GM19023 (cell line): ENCODE measurements around the gene PRODH2.
"Not testable (repeated sequence)": the region's sequence is repeated elsewhere in the genome, so short reads cannot be mapped to it uniquely, and the experiment has no call there.

Experiments
- ATAC-seq: cut with Tn5 transposase; IDR thresholded peaks from one replicate; pipeline ENCODE4 v1.9.1; 2021; ENCODE audit warnings: mild to moderate bottlenecking, moderate library complexity; ENCODE audit not compliant: unreplicated experiment

The PRODH2 gene

GRCh38 chr19:35843676-35844481 lies 31.2 kb upstream of the PRODH2 start:
- no peak for ATAC-seq

GRCh38 chr19:35842666-35843272 lies 30.1 kb upstream of the PRODH2 start:
- ATAC-seq = no peak

- no peak for ATAC-seq
Measured at GRCh38 chr19:35841961-35842595, 29.4 kb upstream of the PRODH2 start.

- ATAC-seq = not testable (repeated sequence)
Measured at GRCh38 chr19:35836096-35836495, 23.5 kb upstream of the PRODH2 start.

GRCh38 chr19:35833972-35834371 lies 21.3 kb upstream of the PRODH2 start:
- no peak for ATAC-seq

GRCh38 chr19:35832054-35832453 lies 19.4 kb upstream of the PRODH2 start:
- ATAC-seq = no peak

GRCh38 chr19:35830986-35831385 lies 18.3 kb upstream of the PRODH2 start:
- ATAC-seq = no peak

GRCh38 chr19:35828692-35829301 lies 16.2 kb upstream of the PRODH2 start:
- no peak for ATAC-seq

GRCh38 chr19:35824150-35824549 lies 11.5 kb upstream of the PRODH2 start:
- ATAC-seq = no peak

GRCh38 chr19:35822579-35822978 lies 9.9 kb upstream of the PRODH2 start:
- no peak for ATAC-seq

- ATAC-seq = no peak
Measured at GRCh38 chr19:35818445-35818844, 5.8 kb upstream of the PRODH2 start.

- no peak for ATAC-seq
Measured at GRCh38 chr19:35816846-35817245, 4.2 kb upstream of the PRODH2 start.

GRCh38 chr19:35816262-35816661 lies 3.6 kb upstream of the PRODH2 start:
- ATAC-seq = no peak

- ATAC-seq = no peak
Measured at GRCh38 chr19:35813043-35813890, 622 bp upstream of the PRODH2 start.

- ATAC-seq = no peak
Measured at GRCh38 chr19:35811317-35812219, 1.1 kb downstream of the PRODH2 start.

- ATAC-seq = no peak
Measured at GRCh38 chr19:35807633-35808032, 5.0 kb downstream of the PRODH2 start.

GRCh38 chr19:35806597-35806996 lies 6.0 kb downstream of the PRODH2 start:
- no peak for ATAC-seq

- ATAC-seq = no peak
Measured at GRCh38 chr19:35805526-35806102, 7.0 kb downstream of the PRODH2 start.

GRCh38 chr19:35801828-35802227 lies 10.8 kb downstream of the PRODH2 start:
- ATAC-seq = no peak
